Upper lobe of right lung (tissue), 1 donor: ENCODE measurements around the gene TUNAR. TPM values are rescaled to one million over a fixed set of nuclear protein-coding genes. Genes with fewer than 3 reads are reported as not detected.

Experiments used
- ATAC-seq: fragments of 200-7000 bp; cut with Tn5 transposase; one replicate; pipeline ENCODE4 v1.9.1; 2020; ENCODE audit warnings: mild to moderate bottlenecking, moderate library complexity
- DNase-seq: peaks from one replicate; pipeline ENCODE4 v3.0.0-alpha.2; 2020
- H3K27ac ChIP-seq: fragments of 200-600 bp; one replicate; pipeline ENCODE4 v1.8.0; 2022
- H3K27me3 ChIP-seq: fragments of 200-600 bp; one replicate; pipeline ENCODE4 v1.8.0; 2022; ENCODE audit warnings: mild to moderate bottlenecking
- H3K36me3 ChIP-seq: fragments of 200-600 bp; one replicate; pipeline ENCODE4 v1.8.0; 2022
- H3K4me1 ChIP-seq: fragments of 200-600 bp; one replicate; pipeline ENCODE4 v1.8.0; 2022
- H3K4me3 ChIP-seq: fragments of 200-600 bp; one replicate; pipeline ENCODE4 v1.8.0; 2022; ENCODE audit warnings: mild to moderate bottlenecking
- H3K9me3 ChIP-seq: fragments of 200-600 bp; one replicate; pipeline ENCODE4 v1.8.0; 2022
- intact Hi-C: fragments of 100-400 bp; cut with DNase I; formaldehyde crosslinking; loops from one replicate; pipeline ENCODE4 v1.11.0; 2022
- total RNA-seq: library from RNA; stranded (reverse); fragmentation: NEBNext Ultra II Directional; extraction: Animal tissue kit (Norgen Biotek cat#: 25700); gene quantifications from one replicate; pipeline ENCODE4 v1.2.1, GENCODE V29; 2021
- TF ChIP-seq, protein P1 (sequence below): fragments of 200-600 bp; IDR thresholded peaks from one replicate; pipeline ENCODE4 v1.8.0; 2022; ENCODE audit warnings: antibody characterized with exemption
- donor health status: DM: no; HTN: yes; CAD: no; lungs with severe emphysema.

The TUNAR gene
- total RNA-seq, 1 donor from 2014 or later, result not detected

DNA sequence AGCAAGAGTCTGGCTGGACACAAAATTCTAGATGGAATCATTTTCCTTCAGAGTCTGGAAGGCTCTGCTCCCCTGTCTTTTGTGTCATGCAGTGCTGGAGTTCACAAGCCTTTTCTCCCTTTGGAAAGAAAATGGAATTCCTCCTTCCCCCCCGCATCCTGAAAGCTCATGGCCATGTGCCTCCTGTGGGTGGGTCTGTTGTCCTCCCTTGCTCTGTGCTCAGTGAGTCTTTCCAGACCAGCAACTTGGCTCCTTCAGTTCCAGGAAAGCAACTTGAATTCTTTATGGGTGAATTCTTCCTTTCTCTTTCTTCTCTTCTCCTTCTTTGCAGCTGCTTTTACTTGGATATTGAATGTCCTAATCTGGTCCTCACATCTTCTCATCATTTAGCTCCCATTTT lies 70.2 kb downstream of the TUNAR start:
- H3K4me1 ChIP-seq, result no peaks in the 10 kb centered on the region
- no peak overlapping the region for H3K4me3 ChIP-seq
- no peak for DNase-seq
- TF ChIP-seq, protein P1, sequence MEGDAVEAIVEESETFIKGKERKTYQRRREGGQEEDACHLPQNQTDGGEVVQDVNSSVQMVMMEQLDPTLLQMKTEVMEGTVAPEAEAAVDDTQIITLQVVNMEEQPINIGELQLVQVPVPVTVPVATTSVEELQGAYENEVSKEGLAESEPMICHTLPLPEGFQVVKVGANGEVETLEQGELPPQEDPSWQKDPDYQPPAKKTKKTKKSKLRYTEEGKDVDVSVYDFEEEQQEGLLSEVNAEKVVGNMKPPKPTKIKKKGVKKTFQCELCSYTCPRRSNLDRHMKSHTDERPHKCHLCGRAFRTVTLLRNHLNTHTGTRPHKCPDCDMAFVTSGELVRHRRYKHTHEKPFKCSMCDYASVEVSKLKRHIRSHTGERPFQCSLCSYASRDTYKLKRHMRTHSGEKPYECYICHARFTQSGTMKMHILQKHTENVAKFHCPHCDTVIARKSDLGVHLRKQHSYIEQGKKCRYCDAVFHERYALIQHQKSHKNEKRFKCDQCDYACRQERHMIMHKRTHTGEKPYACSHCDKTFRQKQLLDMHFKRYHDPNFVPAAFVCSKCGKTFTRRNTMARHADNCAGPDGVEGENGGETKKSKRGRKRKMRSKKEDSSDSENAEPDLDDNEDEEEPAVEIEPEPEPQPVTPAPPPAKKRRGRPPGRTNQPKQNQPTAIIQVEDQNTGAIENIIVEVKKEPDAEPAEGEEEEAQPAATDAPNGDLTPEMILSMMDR, result no peak
- no peaks in the 10 kb centered on the region for H3K9me3 ChIP-seq
- H3K27me3 ChIP-seq, result no peaks in the 10 kb centered on the region
- no peak overlapping the region for H3K27ac ChIP-seq
- intact Hi-C loops, result no loop called here
- ATAC-seq, result no peak
- no peaks in the 10 kb centered on the region for H3K36me3 ChIP-seq

DNA sequence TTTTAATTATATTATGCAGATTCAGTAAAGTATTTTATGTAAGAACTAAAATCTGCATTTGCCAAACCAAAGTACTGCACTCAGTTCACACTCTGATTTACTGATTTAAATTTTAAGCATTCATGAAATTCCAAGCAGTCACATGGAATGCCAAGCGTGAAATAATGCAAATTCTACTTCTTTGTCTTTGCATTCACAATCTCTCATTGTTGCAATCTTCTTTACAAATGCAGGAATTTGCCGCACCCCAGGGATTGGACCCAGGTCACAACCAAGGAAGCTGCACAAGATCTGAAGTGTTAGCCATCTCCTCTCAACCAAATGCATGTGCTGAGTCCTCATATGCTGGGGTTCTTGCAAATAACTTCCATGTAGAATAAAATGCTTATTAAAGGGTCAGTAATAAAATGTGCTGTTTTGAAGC lies 71.9 kb downstream of the TUNAR start:
- Histone ChIP-seq H3K4me1 (no peaks in the 10 kb centered on the region), H3K36me3 (no peaks in the 10 kb centered on the region), H3K27ac (no peak overlapping the region), H3K9me3 (no peaks in the 10 kb centered on the region), H3K4me3 (no peak overlapping the region), H3K27me3 (no peaks in the 10 kb centered on the region)
- ATAC-seq (no peak), DNase-seq (no peak)
- TF ChIP-seq, protein P1, result no peak
- intact Hi-C loops, result no loop called here

DNA sequence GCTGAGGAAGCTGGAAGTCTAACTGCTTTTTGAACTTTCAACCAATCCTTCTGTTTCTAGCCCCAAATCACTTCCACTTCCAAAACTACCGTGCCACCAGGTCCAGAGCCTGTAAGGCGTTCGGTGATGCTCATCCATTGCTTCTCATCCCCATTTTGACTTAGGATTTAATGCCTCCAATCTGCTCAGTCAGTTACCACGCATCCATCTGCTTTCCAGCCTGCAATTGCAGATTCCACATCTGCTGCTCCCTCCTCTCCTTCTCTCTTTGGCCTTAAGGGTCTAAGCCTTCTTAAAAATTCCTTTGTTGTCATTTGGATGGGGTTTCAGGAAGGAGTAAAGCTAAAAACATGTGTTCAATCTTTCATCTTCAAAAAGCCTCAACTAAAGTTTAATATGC lies 74.7 kb downstream of the TUNAR start:
- no peak for DNase-seq
- no peaks in the 10 kb centered on the region for H3K36me3 ChIP-seq
- no peaks in the 10 kb centered on the region for H3K9me3 ChIP-seq
- no peak for ATAC-seq
- no peak overlapping the region for H3K4me3 ChIP-seq
- no peaks in the 10 kb centered on the region for H3K4me1 ChIP-seq
- no peak overlapping the region for H3K27ac ChIP-seq
- no peaks in the 10 kb centered on the region for H3K27me3 ChIP-seq
- TF ChIP-seq, protein P1, result no peak
- intact Hi-C loops, result no loop called here

DNA sequence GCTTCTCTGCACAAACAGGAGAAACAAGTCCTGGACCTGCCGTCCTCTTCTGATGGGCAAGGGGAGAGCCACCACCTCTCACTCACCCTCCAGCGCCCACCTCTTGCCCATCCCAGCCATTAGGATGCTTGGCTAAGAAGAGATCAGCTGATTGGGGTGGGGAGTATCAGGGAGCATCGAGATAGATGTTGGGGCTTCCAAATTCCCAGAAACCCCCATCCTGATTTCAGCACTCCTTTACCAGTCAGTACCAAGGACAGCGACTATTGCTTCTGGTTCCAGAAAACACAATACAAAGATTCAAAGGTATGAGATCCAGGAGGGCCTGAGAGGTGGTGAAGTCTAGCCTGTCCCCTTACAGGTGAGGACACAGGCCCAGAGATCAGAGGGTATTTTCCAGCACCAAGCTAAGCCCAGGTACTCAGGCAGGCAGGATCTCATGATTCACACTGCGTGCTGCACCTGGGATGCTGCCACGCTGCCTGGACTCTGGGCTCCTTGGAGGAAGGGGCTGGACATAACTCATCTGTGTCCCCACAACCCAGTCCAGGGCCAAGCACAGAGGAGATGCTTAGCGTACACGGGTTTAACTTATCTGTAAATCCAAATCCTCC lies 76.6 kb downstream of the TUNAR start:
- H3K27me3 ChIP-seq, result no peaks in the 10 kb centered on the region
- H3K9me3 ChIP-seq, result no peaks in the 10 kb centered on the region
- H3K27ac ChIP-seq, result no peak overlapping the region
- H3K4me3 ChIP-seq, result no peak overlapping the region
- DNase-seq (no peak), ATAC-seq (no peak)
- H3K4me1 ChIP-seq, result no peaks in the 10 kb centered on the region
- TF ChIP-seq, protein P1, result no peak
- intact Hi-C loops, result no loop called here
- no peaks in the 10 kb centered on the region for H3K36me3 ChIP-seq

DNA sequence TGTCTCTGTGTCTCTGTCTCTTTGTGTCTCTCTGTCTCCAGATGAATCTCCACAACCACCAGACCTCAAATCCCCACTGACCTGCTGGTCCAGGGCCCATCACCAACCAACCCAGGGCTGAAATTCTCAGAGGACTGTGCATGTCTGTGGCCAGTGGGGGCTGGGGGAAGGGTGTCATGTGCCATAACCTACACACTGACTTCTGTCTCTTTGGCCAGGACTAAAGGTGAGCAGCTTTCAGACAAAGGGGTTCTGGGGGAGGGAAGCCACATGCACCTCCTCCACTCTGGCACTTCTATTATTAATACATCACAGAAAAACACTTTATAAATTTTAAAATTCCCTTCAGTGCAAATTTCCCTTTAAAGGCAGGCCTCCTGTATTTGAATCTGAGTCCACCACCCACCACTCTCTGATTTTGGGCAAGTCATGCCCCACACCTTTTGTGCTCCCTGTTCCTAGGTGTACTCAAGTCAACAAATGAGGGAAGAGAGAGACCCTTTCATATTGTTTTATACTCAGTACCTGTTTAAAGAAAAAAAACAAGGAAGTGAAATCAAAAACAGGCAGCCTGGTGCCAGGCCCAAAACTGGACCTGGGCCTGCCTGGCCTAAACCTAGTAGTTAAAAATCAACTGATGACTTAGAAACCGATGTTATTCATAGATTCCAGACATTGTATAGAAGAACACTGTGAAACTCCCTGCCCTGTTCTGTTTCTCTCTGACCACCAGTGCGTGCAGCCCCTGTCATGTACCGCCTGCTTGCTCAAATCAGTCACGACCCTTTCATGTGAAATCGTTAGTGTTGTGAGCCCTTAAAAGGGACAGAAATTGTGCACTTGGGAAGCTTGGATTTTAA lies 80.2 kb downstream of the TUNAR start:
- no peak overlapping the region for H3K27ac ChIP-seq
- DNase-seq (no peak), ATAC-seq (no peak)
- no peaks in the 10 kb centered on the region for H3K9me3 ChIP-seq
- no peaks in the 10 kb centered on the region for H3K36me3 ChIP-seq
- intact Hi-C loops, result no loop called here
- H3K4me1 ChIP-seq, result no peaks in the 10 kb centered on the region
- H3K4me3 ChIP-seq, result no peak overlapping the region
- no peaks in the 10 kb centered on the region for H3K27me3 ChIP-seq
- TF ChIP-seq, protein P1, result no peak
